K562 (cell line): ENCODE results near the gene KRT8. TPM values are rescaled to one million over a fixed set of nuclear protein-coding genes. Genes with fewer than 3 reads are reported as not detected.
A peak's percentile ranks its signal among the peaks of the same experiment; 100 is the strongest.

Experiments
- ARNT ChIP-seq, 2 experiments: fragments of 450-650 bp; IDR thresholded peaks; 2 replicates each; pipeline ENCODE4 v1.6.1; 2016; ENCODE audit warnings: mild to moderate bottlenecking in 1 of 2
- BCOR ChIP-seq: fragments of 450-650 bp; IDR thresholded peaks from 2 replicates; pipeline ENCODE4 v1.6.1; 2016
- BHLHE40 ChIP-seq: IDR thresholded peaks from 2 replicates; pipeline ENCODE4 v1.6.1; 2011; ENCODE audit warnings: low read length, improper control_type of control experiment
- BRF1 ChIP-seq: IDR thresholded peaks from 3 replicates; pipeline ENCODE4 v1.6.1; 2011; ENCODE audit warnings: borderline replicate concordance, mild to moderate bottlenecking; ENCODE audit not compliant: insufficient read length; ENCODE audit errors: extremely low read depth
- CHAMP1 ChIP-seq: fragments of 450-650 bp; IDR thresholded peaks from 2 replicates; pipeline ENCODE4 v1.6.1; 2016; ENCODE audit warnings: mild to moderate bottlenecking
- CHD2 ChIP-seq: IDR thresholded peaks from 2 replicates; pipeline ENCODE4 v1.6.1; 2011; ENCODE audit warnings: low read depth, low read length
- CXXC5 ChIP-seq: fragments of 250-450 bp; sonication (Bioruptor Pico); IDR thresholded peaks from 2 replicates; pipeline ENCODE4 v1.8.0; 2022; ENCODE audit warnings: inconsistent platforms, mild to moderate bottlenecking, moderate library complexity
- EHMT2 ChIP-seq: fragments of 450-650 bp; IDR thresholded peaks from 2 replicates; pipeline ENCODE4 v1.6.1; 2018; ENCODE audit warnings: antibody characterized with exemption
- FOXO4 ChIP-seq: fragments of 450-650 bp; formaldehyde crosslinking; IDR thresholded peaks from 2 replicates; pipeline ENCODE4 v1.4.0; 2020; ENCODE audit warnings: mild to moderate bottlenecking, moderate library complexity
- GABPB1 ChIP-seq: sonication (generic); formaldehyde crosslinking; IDR thresholded peaks from 2 replicates; pipeline ENCODE4 v1.8.0; 2022; ENCODE audit warnings: mild to moderate bottlenecking, missing genetic modification reagents
- HCFC1 ChIP-seq: IDR thresholded peaks from 2 replicates; pipeline ENCODE4 v1.6.1; 2012; ENCODE audit warnings: low read depth, low read length, improper control_type of control experiment
- MXI1 ChIP-seq: IDR thresholded peaks from 2 replicates; pipeline ENCODE4 v1.6.1; 2011; ENCODE audit warnings: low read depth, mild to moderate bottlenecking, improper control_type of control experiment, low read length
- NCOA4 ChIP-seq: fragments of 450-650 bp; IDR thresholded peaks from 2 replicates; pipeline ENCODE4 v1.6.1; 2018; ENCODE audit warnings: mild to moderate bottlenecking; ENCODE audit not compliant: partially characterized antibody
- NELFE ChIP-seq: IDR thresholded peaks from 2 replicates; pipeline ENCODE4 v1.6.1; 2011; ENCODE audit warnings: mild to moderate bottlenecking; ENCODE audit not compliant: insufficient read depth, insufficient read length
- PKNOX1 ChIP-seq: fragments of 450-650 bp; IDR thresholded peaks from 2 replicates; pipeline ENCODE4 v1.6.1; 2016
- SIN3B ChIP-seq: fragments of 450-650 bp; IDR thresholded peaks from 2 replicates; pipeline ENCODE4 v1.6.1; 2017; ENCODE audit warnings: low read depth, mild to moderate bottlenecking, moderate library complexity
- SLC30A9 ChIP-seq: fragments of 250-450 bp; sonication (Bioruptor Pico); IDR thresholded peaks from 2 replicates; pipeline ENCODE4 v1.8.0; 2022; ENCODE audit warnings: mild to moderate bottlenecking, moderate library complexity
- SNRNP70 ChIP-seq: fragments of 200-400 bp; formaldehyde crosslinking; optimal IDR thresholded peaks from 2 replicates; pipeline ENCODE3; 2017; ENCODE audit warnings: low read depth, low read length
- STAG1 ChIP-seq: sonication (generic); formaldehyde crosslinking; IDR thresholded peaks from 2 replicates; pipeline ENCODE4 v1.5.0; 2020; ENCODE audit warnings: missing genetic modification reagents, borderline replicate concordance
- STAT5A ChIP-seq: IDR thresholded peaks from 2 replicates; pipeline ENCODE4 v1.6.1; 2012; ENCODE audit warnings: low read length, inconsistent platforms, borderline replicate concordance
- TAL1 ChIP-seq: fragments of 450-650 bp; IDR thresholded peaks from 2 replicates; pipeline ENCODE4 v1.6.1; 2016; ENCODE audit warnings: mild to moderate bottlenecking
- ZC3H4 ChIP-seq: sonication (generic); formaldehyde crosslinking; IDR thresholded peaks from 2 replicates; pipeline ENCODE4 v1.9.0; 2021; ENCODE audit warnings: missing genetic modification reagents, borderline replicate concordance
- ZNF311 ChIP-seq: fragments of 250-450 bp; sonication (Bioruptor Pico); IDR thresholded peaks from 2 replicates; pipeline ENCODE4 v1.4.0; 2020; ENCODE audit warnings: mild to moderate bottlenecking, moderate library complexity
- ZNF740 ChIP-seq, 3 experiments: fragments of 200-800 bp in 1 of 3; sonication (Bioruptor generic) in 1 of 3; sonication (generic) in 1 of 3; formaldehyde crosslinking in 1 of 3; IDR thresholded peaks; 2 replicates each; pipeline versions ENCODE4 v1.6.1 to v1.8.0; 2016 to 2022; ENCODE audit warnings: mild to moderate bottlenecking in 2 of 3, missing compliant biosample characterization in 2 of 3, missing genetic modification characterization in 2 of 3, missing genetic modification reagents in 1 of 3
- polyA plus RNA-seq, 8 experiments: library from polyadenylated mRNA; depleted of rRNA in 4 of 8; stranded (reverse) in 5 of 8; unstranded in 3 of 8; fragments of >200 nt; fragmentation: Nextera tagmentation in 2 of 8; fragmentation: Illumina TruSeq in 1 of 8; extraction: Ambion mirVana in 2 of 8; extraction: Trizol in 1 of 8; gene quantifications; 2 replicates each; pipeline versions ENCODE4 v1.2.1 to v1.2.3, GENCODE V29; 2011 to 2014; ENCODE audit warnings: inconsistent platforms in 1 of 8, missing spikeins in 1 of 8
- total RNA-seq, 7 experiments: library from RNA; depleted of rRNA in 6 of 7; stranded (reverse); fragments of >200 nt in 6 of 7; fragmentation: Illumina TruSeq in 2 of 7; extraction: Trizol in 2 of 7; gene quantifications; 2 replicates each; pipeline versions ENCODE4 v1.2.1 to v1.2.3, GENCODE V29; 2011 to 2021; ENCODE audit warnings: low replicate concordance in 1 of 7

The KRT8 gene
- total and polyA plus RNA-seq, 9 of the 15 experiments (the other 6 are each of a cell fraction or from before 2014, with no cell fraction given) = 41.5 to 661 (median 260) TPM

- TF ChIP-seq FOXO4 (CRISPR knock-in tag) (no peak), BCOR (no peak), CHD2 (no peak), CXXC5 (CRISPR knock-in tag) (no peak), STAT5A (no peak), EHMT2 (no peak), NCOA4 (no peak), ARNT (IDR thresholded peaks at IDR 0.05) (no peak), GABPB1 (no peak), ZNF311 (CRISPR knock-in tag) (no peak), ZNF740 (CRISPR knock-in tag; IDR thresholded peaks at IDR 0.05) (peak; percentile 88), ZNF740 (tag; IDR thresholded peaks at IDR 0.05) (no peak), TAL1 (no peak), CHAMP1 (no peak), STAG1 (CRISPR knock-in tag) (peak; percentile 99), PKNOX1 (peak; percentile 82), BHLHE40 (0 out of 2 replicates have a peak, but pooled peaks have one; percentile 32), SLC30A9 (no peak), MXI1 (no peak), NELFE (no peak), BRF1 (no peak), HCFC1 (0 out of 2 replicates have a peak, but pooled peaks have one; percentile 18), SNRNP70 (no peak), ZC3H4 (CRISPR knock-in tag) (no peak), SIN3B (0 out of 2 replicates have a peak, but pooled peaks have one; percentile 14)
Measured at GRCh38 chr12:52870361-52871290, 34.2 kb downstream of the KRT8 start (continued).
